Sigmoid colon (tissue), 7 donors: ENCODE results near the gene CFC1. TPM values are rescaled to one million over a fixed set of nuclear protein-coding genes. Genes with fewer than 3 reads are reported as not detected.
"Not testable (repeated sequence)": the region's sequence is repeated elsewhere in the genome, so short reads cannot be mapped to it uniquely, and the experiment has no call there.

Experiments used
- DNase-seq: peaks from one replicate; pipeline ENCODE4 v3.0.0-alpha.2; 2019
- H3K27ac ChIP-seq, 4 donors: fragments of 200-600 bp; sonication (generic); one replicate each; pipeline ENCODE4 v1.5.1; 2016 to 2019; ENCODE audit warnings: mild to moderate bottlenecking in 1 of 4
- H3K27me3 ChIP-seq, 3 donors: fragments of 200-600 bp; sonication (generic); one replicate each; pipeline ENCODE4 v1.5.1; 2019; ENCODE audit warnings: mild to moderate bottlenecking in 1 of 3
- H3K36me3 ChIP-seq, 4 donors: fragments of 200-600 bp; sonication (generic); one replicate each; pipeline ENCODE4 v1.5.1; 2016 to 2019
- H3K4me1 ChIP-seq, 4 donors: fragments of 200-600 bp; sonication (generic); one replicate each; pipeline ENCODE4 v1.5.1; 2017 to 2019
- H3K4me3 ChIP-seq, 4 donors: fragments of 200-600 bp; sonication (generic); one replicate each; pipeline ENCODE4 v1.5.1; 2017 to 2019; ENCODE audit warnings: mild to moderate bottlenecking in 2 of 4, moderate library complexity in 1 of 4
- H3K9me3 ChIP-seq, 4 donors: fragments of 200-600 bp in 3 of 4; sonication (generic) in 3 of 4; one replicate each; pipeline versions ENCODE4 v1.5.1 to v1.6.1; 2013 to 2019
- WGBS, 2 donors: extraction: QIAGEN DNeasy Blood & Tissue Kit; methylation state at CpG; one replicate each; pipeline ENCODE4 v1.1.7; 2013; 5-methylcytosine and 5-hydroxymethylcytosine counted together
- intact Hi-C: fragments of 100-400 bp; cut with DNase I; formaldehyde crosslinking; loops from one replicate; pipeline ENCODE4 v1.15.1; 2023
- polyA plus RNA-seq, 3 donors: library from polyadenylated mRNA; stranded (reverse); fragments of 200-250 nt; gene quantifications; one replicate each; pipeline ENCODE4 v1.2.3, GENCODE V29; 2013
- total RNA-seq, 4 donors: library from RNA; depleted of rRNA; stranded (reverse); fragments of >200 nt; gene quantifications; one replicate each; pipeline ENCODE4 v1.1.0, GENCODE V29; 2016
- donor health status: healthy with polysubstance abuse.
- donor health status: Bipolar disorder and iron deficiency.
- donor health status: healthy.

CFC1 gene
- total RNA-seq (not detected), polyA plus RNA-seq (under 1 TPM in 2 of 3 donors, not detected in 1; 0.29 to 0.69 TPM)

DNA sequence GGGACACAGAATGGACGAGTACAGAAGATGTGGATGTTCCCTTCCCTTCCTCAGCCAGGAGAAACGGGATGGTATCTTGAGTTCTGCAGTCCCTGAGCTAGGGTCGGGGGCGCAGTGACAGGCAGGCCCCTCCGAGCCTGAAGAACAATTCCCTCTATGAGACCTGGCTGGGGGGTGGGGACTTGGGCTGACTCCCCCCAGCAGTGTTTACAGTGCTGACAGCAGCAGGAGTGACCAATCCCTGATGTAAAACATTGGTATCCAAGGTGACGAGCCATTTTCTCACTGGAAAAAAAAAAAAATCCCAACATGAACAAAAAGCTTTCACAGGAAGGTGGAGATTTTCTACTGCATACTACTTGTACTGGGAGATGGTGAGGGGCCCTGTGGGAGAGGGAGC, at the start of gene CFC1:
Gene CFC1, minus strand, starts transcription at position 183 of the 400 bp plus-strand sequence. CDS start 288 bp downstream, outside the sequence.
- H3K27me3 ChIP-seq, H3K9me3 ChIP-seq, H3K27ac ChIP-seq, DNase-seq, H3K36me3 ChIP-seq, H3K4me3 ChIP-seq, intact Hi-C loops, H3K4me1 ChIP-seq: not testable (repeated sequence)
- no CpG with 5 or more reads among the region's 6 CpGs for whole genome bisulfite sequencing, 2 donors

DNA sequence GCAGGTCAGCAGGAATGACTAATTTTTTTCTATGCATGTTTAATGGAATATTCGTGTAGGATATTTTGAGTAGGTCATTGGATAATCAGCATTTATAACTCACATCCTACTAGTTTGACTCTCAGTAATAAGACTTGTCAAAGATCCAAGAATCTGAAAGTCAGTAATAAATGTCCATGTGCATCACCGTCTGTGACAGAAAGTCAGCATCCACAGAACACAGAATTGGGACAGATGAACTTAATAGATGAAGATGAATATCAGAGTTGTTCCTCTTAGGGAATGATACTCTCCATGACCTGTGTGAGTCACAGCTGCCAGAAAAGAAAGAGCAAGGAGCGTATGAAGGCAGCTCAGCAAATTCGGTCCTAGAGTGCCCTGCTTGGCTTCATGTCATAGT, 42.3 kb upstream of the CFC1 start:
- DNase-seq, H3K36me3 ChIP-seq, H3K27me3 ChIP-seq, H3K9me3 ChIP-seq, H3K4me1 ChIP-seq, intact Hi-C loops, H3K4me3 ChIP-seq, H3K27ac ChIP-seq: not testable (repeated sequence)
- WGBS, 2 donors = 61 to 69% methylated on average over 4 of the region's 4 CpGs

DNA sequence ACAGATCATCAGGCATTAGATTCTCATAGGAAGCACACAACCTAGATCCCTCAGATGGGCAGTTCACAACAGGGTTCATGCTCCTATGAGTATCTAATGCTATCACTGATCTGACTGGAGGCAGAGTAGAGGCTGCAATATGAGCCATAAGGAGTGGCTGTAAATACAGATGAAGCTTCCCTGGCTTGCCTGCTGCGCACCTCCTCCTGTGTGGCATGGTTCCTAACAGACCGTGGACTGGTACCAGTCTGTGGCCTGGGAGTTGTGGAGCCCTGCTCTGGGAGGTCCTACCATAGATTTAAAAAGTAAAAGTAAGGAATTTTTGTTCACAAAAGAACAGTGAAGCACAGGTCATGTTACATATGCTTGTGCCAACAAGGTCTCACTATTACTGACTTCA, 39.6 kb upstream of the CFC1 start:
- H3K4me1 ChIP-seq, H3K27me3 ChIP-seq, intact Hi-C loops, H3K27ac ChIP-seq, H3K9me3 ChIP-seq, DNase-seq, H3K36me3 ChIP-seq, H3K4me3 ChIP-seq: not testable (repeated sequence)
- 56 to 90% methylated on average over 2 of the region's 2 CpGs for WGBS, 2 donors

- DNase-seq, H3K36me3 ChIP-seq, H3K27ac ChIP-seq, H3K4me1 ChIP-seq, H3K4me3 ChIP-seq, H3K9me3 ChIP-seq, H3K27me3 ChIP-seq, intact Hi-C loops: not testable (repeated sequence)
- WGBS, 2 donors = 87 to 88% methylated on average over 9 of the region's 10 CpGs
These were observed 29.6 kb upstream of the CFC1 start for GRCh38 chr2:130628784-130629475.

DNA sequence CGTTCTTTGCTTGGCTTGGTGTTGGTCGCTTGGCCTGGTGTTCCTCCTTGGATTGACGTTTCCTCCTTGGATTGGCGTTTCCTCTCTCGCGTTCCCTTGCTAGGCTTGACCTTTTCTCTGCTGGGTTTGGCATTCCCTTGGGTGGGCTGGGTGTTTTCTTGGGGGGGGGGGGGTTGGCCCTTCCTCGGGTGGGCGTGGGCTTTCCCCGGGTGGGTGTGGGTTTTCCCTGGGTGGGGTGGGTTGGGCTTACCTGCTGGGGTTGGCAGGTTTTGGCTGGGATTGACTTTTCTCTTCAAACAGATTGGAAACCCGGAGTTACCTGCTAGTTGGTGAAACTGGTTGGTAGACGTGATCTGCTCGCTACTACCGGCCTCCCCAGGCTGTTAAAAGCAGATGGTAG, 11.8 kb upstream of the CFC1 start, which contains the start of gene POTEJ:
Gene POTEJ, plus strand, starts transcription at position 301 of the 400 bp plus-strand sequence. Its CDS starts 93 bp downstream, at position 394.
- H3K27ac ChIP-seq, DNase-seq, H3K4me3 ChIP-seq, H3K27me3 ChIP-seq, intact Hi-C loops, H3K36me3 ChIP-seq, H3K9me3 ChIP-seq, H3K4me1 ChIP-seq: not testable (repeated sequence)
- 87% methylated on average over 4 of the region's 13 CpGs; no CpG with 5 or more reads in 1 of the 2 donors for WGBS, 2 donors

GRCh38 chr2:130610486-130610885, 11.1 kb upstream of the CFC1 start:
- WGBS, 2 donors = 93 to 97% methylated on average over 13 to 14 of the region's 15 CpGs
- not testable (repeated sequence) for DNase-seq, H3K27me3 ChIP-seq

DNA sequence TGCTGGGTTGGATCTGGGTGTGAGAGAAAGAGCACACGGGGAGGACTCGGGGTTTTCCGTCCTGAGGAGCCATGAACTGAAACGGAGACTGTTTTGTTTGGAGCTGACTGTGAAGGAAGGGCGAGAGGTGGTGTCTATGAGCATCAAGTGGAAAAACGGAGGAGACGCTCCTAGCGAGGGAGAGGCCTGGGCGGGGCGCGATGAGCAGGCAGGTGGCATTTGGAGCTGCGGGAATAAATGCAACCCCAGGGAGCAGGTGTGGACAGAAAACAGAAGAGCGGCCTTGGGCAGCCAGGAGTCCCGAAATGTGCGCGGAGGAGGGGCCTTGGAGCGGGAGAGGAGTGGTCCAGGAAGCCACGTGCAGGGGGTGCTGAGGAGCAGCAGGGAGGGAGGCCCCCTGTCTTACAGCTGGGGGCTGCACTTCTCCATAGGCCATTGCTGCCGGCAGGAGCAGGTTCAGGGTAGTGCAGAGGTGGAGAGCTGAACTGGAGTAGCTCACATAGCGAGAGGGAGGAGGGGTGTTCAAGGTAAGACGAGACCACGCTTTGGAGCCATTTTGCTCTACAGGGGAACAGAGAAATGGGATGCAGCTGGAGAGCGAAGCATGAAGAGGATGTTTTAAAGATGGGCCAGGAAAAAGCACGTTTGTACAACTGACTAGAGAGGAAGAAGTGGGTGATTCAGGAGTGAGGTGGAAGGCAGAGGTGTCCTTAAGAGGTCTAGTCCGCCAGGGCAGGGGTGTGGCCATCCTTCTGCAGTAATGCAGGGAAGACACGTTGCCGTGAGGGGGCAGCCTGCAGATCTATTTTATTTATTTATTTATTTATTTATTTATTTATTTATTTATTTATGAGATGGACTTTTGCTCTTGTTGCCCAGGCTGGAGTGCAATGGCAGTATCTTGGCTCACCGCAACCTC, 9.9 kb upstream of the CFC1 start:
- H3K36me3 ChIP-seq, H3K27me3 ChIP-seq, DNase-seq, H3K27ac ChIP-seq, intact Hi-C loops, H3K9me3 ChIP-seq, H3K4me1 ChIP-seq, H3K4me3 ChIP-seq: not testable (repeated sequence)
- WGBS, 2 donors = 66 to 71% methylated on average over 3 to 5 of the region's 28 CpGs

More at GRCh38 chr2:130610486-130610885, 11.1 kb upstream of the CFC1 start:
- H3K9me3 ChIP-seq, H3K27ac ChIP-seq, H3K4me1 ChIP-seq, H3K36me3 ChIP-seq, H3K4me3 ChIP-seq, intact Hi-C loops: not testable (repeated sequence)

DNA sequence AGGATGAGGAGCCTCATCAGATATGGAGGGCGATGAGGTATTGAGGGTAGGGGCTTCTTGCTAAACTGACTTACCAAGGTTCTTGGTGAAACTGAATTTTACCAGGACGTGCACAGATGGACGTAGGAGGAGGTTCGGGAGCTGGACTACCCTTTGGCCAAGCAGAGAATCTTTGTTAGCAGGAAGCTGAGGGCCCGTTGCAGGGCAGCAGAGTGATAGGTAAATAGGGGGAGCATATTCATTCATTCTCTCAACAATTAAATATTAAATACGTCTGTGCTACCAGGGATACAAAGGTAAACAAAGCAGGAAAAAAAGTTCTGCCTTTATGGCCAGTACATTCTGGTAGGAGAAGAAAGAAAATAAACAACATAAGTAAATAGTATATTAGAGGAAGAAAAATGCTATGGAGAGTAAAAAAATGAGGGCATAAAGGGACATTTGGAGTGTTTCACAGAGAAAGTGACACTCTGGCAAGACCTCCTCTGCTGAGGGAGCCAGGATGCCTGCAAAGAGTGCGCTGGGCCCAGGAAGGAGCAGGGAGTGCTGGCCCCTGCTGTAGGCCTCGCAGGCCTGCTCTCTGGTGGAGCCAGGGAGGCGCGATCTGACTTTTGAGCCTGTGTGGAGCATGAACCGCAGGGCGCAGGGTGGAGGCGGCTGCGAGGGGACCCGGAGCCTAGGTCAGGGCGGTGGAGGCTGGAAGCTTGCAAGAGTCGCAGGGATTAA, 9.1 kb upstream of the CFC1 start:
- WGBS, 2 donors = 67 to 83% methylated on average over 4 of the region's 17 CpGs
- H3K4me3 ChIP-seq, H3K27me3 ChIP-seq, H3K27ac ChIP-seq, intact Hi-C loops, H3K36me3 ChIP-seq, H3K9me3 ChIP-seq, DNase-seq, H3K4me1 ChIP-seq: not testable (repeated sequence)

DNA sequence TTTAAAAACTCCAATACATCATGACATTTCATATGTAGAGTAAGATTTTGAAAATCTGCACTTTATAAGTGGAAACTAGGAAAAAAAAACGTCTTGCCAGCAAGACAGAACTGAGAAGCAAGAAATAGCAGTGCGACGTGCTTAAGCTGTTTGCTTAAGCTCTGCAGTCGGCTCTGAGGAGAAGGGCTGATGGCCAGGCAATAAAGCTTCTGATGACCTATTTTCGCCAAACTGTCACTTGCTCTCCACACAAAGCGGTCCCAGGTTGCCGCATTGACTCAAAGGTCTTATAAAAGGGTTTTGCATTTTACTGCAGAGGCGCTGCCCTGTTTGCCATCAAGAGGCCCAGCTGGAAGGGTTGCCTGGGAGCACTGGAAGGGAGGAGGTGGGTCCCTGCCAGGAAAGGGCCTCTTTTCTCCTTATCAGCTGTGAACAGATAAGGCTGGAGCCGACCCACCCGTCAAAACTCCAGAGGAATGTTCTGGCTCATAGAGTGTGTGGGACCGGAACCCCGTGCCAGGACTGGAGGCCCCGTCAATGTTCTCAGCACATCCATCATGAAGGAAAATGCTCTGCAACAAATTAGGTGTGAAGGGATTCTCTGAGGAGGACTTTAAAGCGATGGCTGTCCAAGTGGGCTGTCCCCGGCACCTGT, 2.4 kb upstream of the CFC1 start:
- 8 to 13% methylated on average over 5 of the region's 15 CpGs for WGBS, 2 donors
- intact Hi-C loops = not testable (repeated sequence)

DNA sequence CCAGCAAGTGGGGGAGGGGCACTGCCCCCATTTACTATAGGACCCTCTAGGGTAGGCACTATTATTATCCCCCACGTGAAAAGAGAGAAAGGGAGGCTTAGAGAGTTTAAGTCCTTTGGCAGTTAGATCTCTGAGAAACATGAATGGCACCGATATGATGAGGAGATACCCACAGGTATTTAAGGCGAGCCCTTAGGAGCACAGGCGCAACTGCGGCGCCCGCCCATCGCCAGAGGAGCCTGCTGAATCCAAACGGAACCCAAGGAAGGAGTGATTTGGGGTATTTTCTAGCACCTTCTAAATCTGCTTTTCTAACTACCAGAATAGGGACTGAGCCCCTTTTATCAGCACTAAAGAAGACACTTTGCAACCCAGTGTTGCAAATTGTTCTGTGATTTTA, 551 bp upstream of the CFC1 start:
- H3K4me3 ChIP-seq, H3K27ac ChIP-seq, intact Hi-C loops, DNase-seq, H3K9me3 ChIP-seq, H3K27me3 ChIP-seq, H3K4me1 ChIP-seq, H3K36me3 ChIP-seq: not testable (repeated sequence)
- 83 to 93% methylated on average over 8 of the region's 9 CpGs for WGBS, 2 donors

More for the DNA sequence above, 2.4 kb upstream of the CFC1 start:
- not testable (repeated sequence) for H3K27ac ChIP-seq, H3K27me3 ChIP-seq, H3K9me3 ChIP-seq, DNase-seq, H3K36me3 ChIP-seq, H3K4me1 ChIP-seq, H3K4me3 ChIP-seq

- H3K36me3 ChIP-seq, H3K4me3 ChIP-seq, H3K4me1 ChIP-seq, intact Hi-C loops, H3K9me3 ChIP-seq, H3K27me3 ChIP-seq, H3K27ac ChIP-seq: not testable (repeated sequence)
- WGBS, 2 donors = 43 to 78% methylated on average over 13 of the region's 15 CpGs
- DNase-seq = peak; percentile 22
These were observed 912 bp downstream of the CFC1 start for GRCh38 chr2:130598463-130598862.

- H3K4me1 ChIP-seq, DNase-seq, H3K9me3 ChIP-seq, intact Hi-C loops, H3K4me3 ChIP-seq, H3K27ac ChIP-seq, H3K27me3 ChIP-seq, H3K36me3 ChIP-seq: not testable (repeated sequence)
- no CpG with 5 or more reads among the region's 22 CpGs for WGBS, 2 donors
These were observed 1.4 kb downstream of the CFC1 start for GRCh38 chr2:130597994-130598393.
